SK-N-SH (cell line): ENCODE results near the gene FYTTD1.

Source experiments
- CTCF ChIP-seq: fragments of 200-600 bp; sonication (generic); IDR thresholded peaks from 2 replicates; pipeline ENCODE4 v1.6.1; 2017; ENCODE audit warnings: antibody characterized with exemption, mild to moderate bottlenecking, moderate library complexity
- TF ChIP-seq, protein P1 (sequence below): IDR thresholded peaks from 2 replicates; pipeline ENCODE4 v1.6.1; 2012; ENCODE audit warnings: mild to moderate bottlenecking, low read depth, low read length, moderate library complexity

DNA sequence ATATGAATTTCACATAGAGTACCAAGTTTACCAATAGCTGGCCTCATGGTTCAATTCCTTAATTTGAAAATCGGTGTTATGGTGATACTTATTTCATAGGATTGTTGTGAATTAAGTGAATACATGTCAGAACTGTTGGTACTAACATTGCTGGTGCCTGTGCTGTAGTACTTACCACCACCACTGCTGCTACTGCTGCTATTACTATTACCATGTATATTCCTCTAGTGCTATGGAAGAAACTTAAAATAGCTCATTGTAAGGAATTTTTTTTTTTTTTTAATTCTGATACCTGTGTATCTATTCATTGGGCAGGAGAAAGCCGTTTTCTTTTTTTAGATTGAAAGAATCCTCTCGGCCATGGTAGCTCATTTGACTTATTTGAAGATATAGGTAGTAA is 3.6 kb downstream of the FYTTD1 start:
- TF ChIP-seq, protein P1, sequence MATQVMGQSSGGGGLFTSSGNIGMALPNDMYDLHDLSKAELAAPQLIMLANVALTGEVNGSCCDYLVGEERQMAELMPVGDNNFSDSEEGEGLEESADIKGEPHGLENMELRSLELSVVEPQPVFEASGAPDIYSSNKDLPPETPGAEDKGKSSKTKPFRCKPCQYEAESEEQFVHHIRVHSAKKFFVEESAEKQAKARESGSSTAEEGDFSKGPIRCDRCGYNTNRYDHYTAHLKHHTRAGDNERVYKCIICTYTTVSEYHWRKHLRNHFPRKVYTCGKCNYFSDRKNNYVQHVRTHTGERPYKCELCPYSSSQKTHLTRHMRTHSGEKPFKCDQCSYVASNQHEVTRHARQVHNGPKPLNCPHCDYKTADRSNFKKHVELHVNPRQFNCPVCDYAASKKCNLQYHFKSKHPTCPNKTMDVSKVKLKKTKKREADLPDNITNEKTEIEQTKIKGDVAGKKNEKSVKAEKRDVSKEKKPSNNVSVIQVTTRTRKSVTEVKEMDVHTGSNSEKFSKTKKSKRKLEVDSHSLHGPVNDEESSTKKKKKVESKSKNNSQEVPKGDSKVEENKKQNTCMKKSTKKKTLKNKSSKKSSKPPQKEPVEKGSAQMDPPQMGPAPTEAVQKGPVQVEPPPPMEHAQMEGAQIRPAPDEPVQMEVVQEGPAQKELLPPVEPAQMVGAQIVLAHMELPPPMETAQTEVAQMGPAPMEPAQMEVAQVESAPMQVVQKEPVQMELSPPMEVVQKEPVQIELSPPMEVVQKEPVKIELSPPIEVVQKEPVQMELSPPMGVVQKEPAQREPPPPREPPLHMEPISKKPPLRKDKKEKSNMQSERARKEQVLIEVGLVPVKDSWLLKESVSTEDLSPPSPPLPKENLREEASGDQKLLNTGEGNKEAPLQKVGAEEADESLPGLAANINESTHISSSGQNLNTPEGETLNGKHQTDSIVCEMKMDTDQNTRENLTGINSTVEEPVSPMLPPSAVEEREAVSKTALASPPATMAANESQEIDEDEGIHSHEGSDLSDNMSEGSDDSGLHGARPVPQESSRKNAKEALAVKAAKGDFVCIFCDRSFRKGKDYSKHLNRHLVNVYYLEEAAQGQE = no peak
- TF ChIP-seq CTCF = peak; percentile 26; the same call in 1 of the 2 replicates
